ENCODE measurements around the gene MFSD2B.

Gene MFSD2B

DNA sequence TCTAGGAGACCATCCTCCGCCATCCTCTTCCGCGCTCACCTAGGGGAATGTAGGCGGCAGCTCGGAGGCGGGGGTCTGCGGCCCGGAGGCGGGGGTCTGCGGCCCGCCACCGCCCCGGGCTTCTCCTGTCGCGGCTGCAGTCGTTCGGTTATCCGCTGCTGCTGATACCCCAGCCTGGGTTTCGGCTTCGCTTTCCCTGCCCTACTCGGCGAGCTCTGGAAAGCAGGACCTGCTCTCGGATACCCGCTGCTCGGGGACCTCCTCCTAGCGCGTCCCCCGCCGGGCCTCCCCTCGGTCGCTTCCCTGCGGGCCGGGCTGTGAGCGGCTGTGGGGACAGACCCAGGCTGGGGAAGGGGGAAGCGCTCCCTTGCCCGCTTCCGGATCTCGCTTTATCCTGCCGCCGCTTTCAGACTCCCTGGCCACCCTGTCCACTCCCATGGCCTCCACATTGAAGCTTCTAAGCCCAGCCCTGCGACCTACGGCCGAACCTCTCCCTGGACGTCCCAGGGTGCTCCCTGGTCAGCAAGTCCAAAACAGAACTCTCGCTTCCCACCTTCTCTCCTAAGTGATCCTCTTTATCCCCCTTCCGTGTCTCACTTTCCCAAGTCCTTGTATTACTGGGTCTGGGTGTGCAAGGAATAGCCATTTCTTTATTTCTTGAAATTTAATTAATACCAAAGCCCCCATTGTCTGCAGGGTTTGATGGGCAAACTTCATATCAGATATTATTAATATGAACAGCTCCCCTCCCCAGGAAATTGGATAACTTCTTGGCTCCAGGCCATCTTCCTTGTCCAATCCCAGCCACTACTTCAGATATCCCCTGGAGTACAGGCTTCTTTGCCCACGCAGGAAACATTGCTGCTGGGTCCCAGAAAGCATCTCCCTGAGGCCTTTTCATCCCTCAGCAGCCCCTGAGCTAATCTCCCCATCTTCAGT lies 40.4 kb downstream of the MFSD2B start:
- in situ Hi-C loops (cut with HindIII; ENCODE audit: low sequenced_read_pairs), result no loop called here

DNA sequence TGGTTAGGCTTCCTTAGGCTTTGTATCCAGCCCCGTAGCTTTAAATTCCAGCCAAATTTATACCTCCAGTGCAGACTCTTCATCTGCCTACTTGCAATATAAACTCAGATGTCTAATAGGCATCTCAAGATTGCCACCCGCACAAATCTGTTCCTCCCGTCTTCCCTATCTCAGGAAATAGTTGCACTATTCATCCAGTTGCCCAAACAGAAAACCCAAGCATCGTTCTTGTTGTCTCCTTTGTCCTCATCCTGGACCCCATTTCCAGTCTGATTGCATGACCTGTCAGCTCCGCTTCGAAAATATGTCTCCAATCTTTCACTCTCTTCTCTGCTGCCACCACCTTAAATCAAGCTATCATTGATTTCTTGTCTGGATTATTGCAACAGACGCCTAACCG lies 41.9 kb downstream of the MFSD2B start:
- in situ Hi-C loops (cut with HindIII; ENCODE audit: low sequenced_read_pairs), result no loop called here

DNA sequence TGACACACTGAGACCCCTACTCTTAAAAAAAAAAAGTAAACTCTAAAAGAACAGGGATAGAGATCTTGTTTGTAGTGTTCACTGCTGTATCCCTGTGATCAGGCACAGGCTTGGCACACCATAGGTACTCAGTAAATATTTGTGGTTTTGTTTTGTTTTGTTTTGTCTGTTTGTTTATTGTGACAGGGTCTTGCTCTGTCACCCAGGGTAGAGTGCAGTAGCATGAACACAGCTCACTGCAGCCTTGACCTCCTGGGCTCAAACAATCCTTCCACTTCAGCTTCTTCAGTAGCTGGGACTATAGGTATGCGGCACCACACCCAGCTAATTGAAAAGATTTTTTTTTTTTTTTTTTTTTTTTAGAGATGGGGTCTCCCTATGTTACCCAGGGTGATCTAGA lies 43.1 kb downstream of the MFSD2B start:
- in situ Hi-C loops (cut with HindIII; ENCODE audit: low sequenced_read_pairs), result no loop called here

DNA sequence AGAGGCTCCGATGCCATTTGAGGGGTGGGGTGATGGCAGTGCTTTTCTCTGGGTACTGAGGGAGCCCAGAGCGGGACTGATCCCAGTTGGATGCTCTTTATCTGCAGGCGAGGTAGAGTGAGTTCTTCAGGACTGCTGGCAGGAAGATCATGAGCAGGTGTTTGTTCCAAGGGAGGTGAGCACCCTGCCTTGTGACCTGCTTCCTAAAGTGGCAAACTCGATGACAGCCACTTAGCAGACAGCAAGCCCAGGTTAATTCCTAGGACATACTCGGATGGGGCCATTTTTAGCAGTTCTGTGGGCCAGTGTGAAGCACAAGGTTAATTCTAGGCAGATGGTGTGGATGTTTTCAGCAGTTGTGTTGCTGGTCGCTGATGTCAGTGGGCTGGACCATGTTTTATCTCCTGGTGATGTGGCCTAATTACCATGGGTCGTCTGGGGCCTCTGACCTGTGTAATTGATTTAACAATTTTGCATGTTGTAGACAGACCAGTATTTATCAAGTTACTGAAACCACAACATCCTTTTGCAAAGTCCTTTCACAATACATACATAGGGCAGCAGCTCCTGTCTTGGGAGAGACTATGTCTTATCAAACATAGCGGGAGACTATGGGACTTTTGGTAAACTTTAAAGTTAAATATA lies 44.6 kb downstream of the MFSD2B start:
- in situ Hi-C loops (cut with HindIII; ENCODE audit: low sequenced_read_pairs), result no loop called here

DNA sequence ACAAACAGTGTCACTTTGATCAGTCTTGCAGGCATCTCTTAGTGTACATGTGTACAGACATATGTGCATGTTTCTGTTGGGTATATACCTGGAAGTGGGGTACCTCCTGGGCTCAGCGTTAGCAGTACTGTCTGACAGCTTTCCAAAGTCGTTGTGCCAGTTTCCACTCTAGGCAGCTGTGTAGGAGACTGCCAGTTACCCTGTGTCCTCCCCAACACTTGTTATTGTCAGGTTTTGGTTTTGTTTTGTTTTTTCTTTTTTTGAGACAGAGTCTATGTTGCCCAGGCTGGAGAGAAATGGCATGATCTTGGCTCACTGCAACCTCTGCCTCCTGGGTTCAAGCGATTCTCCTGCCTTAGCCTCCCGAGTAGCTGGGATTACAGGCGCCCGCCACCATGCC lies 45.9 kb downstream of the MFSD2B start:
- in situ Hi-C loops (cut with HindIII; ENCODE audit: low sequenced_read_pairs), result no loop called here

DNA sequence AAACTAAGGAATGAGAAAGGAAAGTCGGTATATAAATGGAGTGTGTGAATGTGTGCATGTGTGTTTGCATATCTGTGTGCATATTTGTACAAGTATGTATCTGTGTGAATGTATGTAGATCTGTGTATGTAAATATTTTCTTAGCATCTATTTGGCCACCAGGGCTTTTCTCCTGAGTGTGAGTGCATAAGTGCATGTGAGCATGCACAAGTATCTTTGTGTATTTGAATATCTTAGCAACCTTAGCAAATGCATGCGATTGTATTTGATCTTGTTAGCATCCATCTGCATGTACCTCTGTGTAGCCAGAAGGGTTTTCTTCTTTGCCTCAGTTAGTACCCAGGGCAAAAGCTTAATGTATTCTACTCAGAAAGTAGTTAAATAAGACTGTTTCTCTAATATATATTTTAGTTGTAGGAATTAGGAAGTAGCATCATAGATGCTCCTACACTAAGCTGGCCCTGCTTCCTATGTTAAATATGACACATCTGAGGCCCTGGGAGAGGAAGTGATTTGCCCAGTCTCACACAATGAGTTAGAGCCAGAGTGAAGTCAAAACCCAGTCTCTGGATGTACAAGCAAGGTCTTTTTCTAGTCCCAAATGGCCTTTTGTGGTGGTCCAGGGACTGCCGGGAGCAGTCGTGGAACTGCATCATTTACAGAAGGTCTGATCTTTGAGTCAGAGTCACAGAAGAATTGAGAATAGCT lies 48.8 kb downstream of the MFSD2B start:
- in situ Hi-C loops (cut with HindIII; ENCODE audit: low sequenced_read_pairs), result no loop called here

DNA sequence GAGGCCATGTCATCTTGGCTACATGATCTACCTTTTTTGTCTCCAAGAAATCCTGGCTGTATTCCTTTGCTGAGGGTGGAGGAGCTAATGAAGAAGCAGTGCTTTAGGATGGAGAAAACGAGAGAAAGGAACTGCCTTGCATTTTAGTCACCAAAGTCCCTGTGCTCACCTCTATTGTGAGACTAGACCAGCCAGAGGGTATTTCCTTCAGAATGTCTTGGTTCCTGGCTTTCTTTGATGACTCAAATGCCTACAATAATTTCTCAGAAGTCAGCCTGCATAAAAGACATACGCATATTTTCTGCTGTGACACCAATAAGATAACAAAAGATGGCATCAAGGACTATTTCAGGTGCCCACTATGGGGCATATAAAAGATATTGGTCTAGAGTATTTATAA lies 55.5 kb downstream of the MFSD2B start:
- in situ Hi-C loops (cut with HindIII; ENCODE audit: low sequenced_read_pairs), result loop anchor here (5.0 kb wide), 1 partner anchor 233 kb away; no protein-coding TSS in a partner anchor

DNA sequence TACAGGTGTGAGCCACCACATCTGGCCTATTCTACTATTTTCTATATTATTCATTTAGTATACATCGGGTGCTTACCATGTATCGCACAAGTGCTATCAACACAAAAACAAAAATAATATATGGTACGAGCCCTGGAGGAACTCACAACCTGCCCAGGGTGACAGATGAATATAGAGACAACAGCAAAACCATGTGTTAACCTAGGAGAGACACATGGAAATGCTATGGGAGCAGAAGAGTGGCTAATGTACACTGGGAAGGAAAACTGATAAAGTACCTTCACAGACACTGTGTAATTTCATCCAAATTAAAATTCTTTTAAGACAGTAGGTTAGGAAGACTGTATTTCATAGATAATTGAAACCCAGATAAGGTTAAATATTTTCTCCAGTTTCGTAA lies 62.4 kb downstream of the MFSD2B start:
- in situ Hi-C loops (cut with HindIII; ENCODE audit: low sequenced_read_pairs), result no loop called here

DNA sequence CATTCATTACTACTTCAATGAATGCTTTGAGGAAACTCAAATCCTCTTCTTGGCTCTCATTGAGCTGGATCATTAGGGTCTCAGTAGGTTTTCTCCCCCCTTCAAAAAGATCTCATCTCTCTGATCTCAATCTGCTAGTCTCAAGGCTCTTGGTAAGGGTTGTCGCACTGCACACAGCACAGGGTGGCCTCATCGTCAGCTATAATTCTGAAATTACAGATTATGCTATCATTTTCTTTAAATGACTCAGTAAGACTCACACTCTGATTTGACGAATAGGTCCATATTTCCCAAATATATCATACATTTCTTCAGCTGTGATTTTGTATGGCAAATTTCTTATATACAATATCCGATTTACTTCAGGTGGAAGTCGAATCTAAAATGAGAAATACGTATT lies 63.9 kb downstream of the MFSD2B start:
- in situ Hi-C loops (cut with HindIII; ENCODE audit: low sequenced_read_pairs), result no loop called here

DNA sequence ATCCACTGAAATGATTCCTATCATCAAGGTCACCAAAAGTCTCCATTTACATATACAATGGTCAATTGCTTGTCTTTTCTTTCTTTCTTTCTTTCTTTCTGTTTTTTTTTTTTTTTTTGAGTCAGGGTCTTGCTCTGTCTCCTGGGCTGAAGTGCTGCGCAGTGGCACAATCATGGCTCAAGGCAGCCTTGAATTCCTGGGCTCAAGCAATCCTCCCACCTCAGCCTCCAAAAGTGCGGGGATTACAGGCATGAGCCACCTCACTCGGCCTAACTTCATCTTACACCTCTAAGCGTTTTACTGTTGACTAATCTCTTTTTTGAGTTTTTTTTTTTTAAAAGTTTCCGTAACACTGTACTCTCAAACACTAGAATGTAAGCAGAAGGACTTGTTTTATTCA lies 65.4 kb downstream of the MFSD2B start:
- in situ Hi-C loops (cut with HindIII; ENCODE audit: low sequenced_read_pairs), result no loop called here
